B cell (primary cell): Measurements from ENCODE around the gene TBCC. TPM values are rescaled to one million over a fixed set of nuclear protein-coding genes. Genes with fewer than 3 reads are reported as not detected.

Experiments used
- ATAC-seq: fragments of 200-7000 bp; cut with Tn5 transposase; one replicate; pipeline ENCODE4 v1.10.0; 2021; ENCODE audit warnings: low read depth, mild to moderate bottlenecking, moderate number of reproducible peaks, moderate library complexity
- CTCF ChIA-PET: fragments of 350-600 bp; sonication (Branson Sonifier 250); formaldehyde crosslinking; loops from one replicate; lab custom pipeline; 2021; ENCODE audit warnings: antibody characterized with exemption, inconsistent platforms; lab: Charles Lee
- POLR2A ChIA-PET: fragments of 350-600 bp; sonication (Branson Sonifier 250); formaldehyde crosslinking; loops from one replicate; lab custom pipeline; 2021; ENCODE audit warnings: antibody characterized with exemption; lab: Charles Lee
- DNase-seq: peaks from one replicate; pipeline ENCODE4 v3.0.0; 2013
- H2AFZ ChIP-seq: 2 replicates; pipeline ENCODE4 v1.6.1; 2012; ENCODE audit warnings: mild to moderate bottlenecking, low read depth, low read length; ENCODE audit not compliant: insufficient read depth, poor library complexity, severe bottlenecking
- H3K27ac ChIP-seq, 2 donors: 1 replicate in 1 of 2; 2 replicates in 1 of 2; pipeline ENCODE4 v1.5.1; 2012 to 2013; ENCODE audit warnings: low read length in 2 of 2, mild to moderate bottlenecking in 2 of 2, moderate library complexity in 1 of 2
- H3K27me3 ChIP-seq, 4 experiments: fragments of 200-600 bp in 1 of 4; sonication (generic) in 1 of 4; replicated peaks in 1 of 4; 1 replicate in 2 of 4; 2 replicates in 2 of 4; pipeline versions ENCODE4 v1.6.1 to v1.7.0; 2013 to 2016; ENCODE audit warnings: low read length in 3 of 4, mild to moderate bottlenecking in 2 of 4, mixed read lengths in 1 of 4, moderate library complexity in 1 of 4; ENCODE audit not compliant: insufficient read depth in 4 of 4, control insufficient read depth in 3 of 4; ENCODE audit errors: control extremely low read depth in 1 of 4
- H3K36me3 ChIP-seq, 2 experiments: replicated peaks in 1 of 2; 1 replicate in 1 of 2; 2 replicates in 1 of 2; pipeline versions ENCODE4 v1.6.1 to v1.7.1; 2013; ENCODE audit warnings: low read length in 1 of 2; ENCODE audit not compliant: insufficient read depth in 2 of 2, control insufficient read depth in 1 of 2; ENCODE audit errors: control extremely low read depth in 1 of 2, extremely low read depth in 1 of 2
- H3K4me1 ChIP-seq, 2 donors: fragments of 200-600 bp in 1 of 2; sonication (generic) in 1 of 2; 1 replicate in 1 of 2; 2 replicates in 1 of 2; pipeline versions ENCODE4 v1.5.1 to v1.6.1; 2013 to 2017; ENCODE audit warnings: low read length in 2 of 2; ENCODE audit not compliant: control insufficient read depth in 2 of 2, insufficient read depth in 2 of 2
- H3K4me2 ChIP-seq: replicated peaks from 2 replicates; pipeline ENCODE3; 2012; ENCODE audit warnings: mild to moderate bottlenecking, low read depth, low read length; ENCODE audit not compliant: poor library complexity, severe bottlenecking
- H3K4me3 ChIP-seq, 5 experiments: fragments of 200-600 bp in 1 of 5; sonication (generic) in 1 of 5; 1 replicate in 3 of 5; 2 replicates in 2 of 5; pipeline versions ENCODE4 v1.5.1 to v1.7.0; 2011 to 2016; ENCODE audit warnings: low read length in 4 of 5, mild to moderate bottlenecking in 4 of 5, low read depth in 2 of 5, control low read depth in 1 of 5, moderate library complexity in 1 of 5; ENCODE audit not compliant: insufficient read depth in 1 of 5; ENCODE audit errors: control extremely low read depth in 1 of 5, extremely low read depth in 1 of 5
- H3K79me2 ChIP-seq: fragments of 200-600 bp; sonication (generic); one replicate; pipeline ENCODE4 v1.6.0; 2016; ENCODE audit warnings: low read length; ENCODE audit not compliant: control insufficient read depth, insufficient read depth
- H3K9ac ChIP-seq: fragments of 200-600 bp; sonication (generic); 2 replicates; pipeline ENCODE4 v1.6.1; 2017; ENCODE audit warnings: mild to moderate bottlenecking, low read length, moderate library complexity
- H3K9me3 ChIP-seq, 3 donors: one replicate each; pipeline versions ENCODE4 v1.6.1 to v1.7.1; 2013; ENCODE audit warnings: low read length in 2 of 3; ENCODE audit not compliant: control insufficient read depth in 2 of 3, insufficient read depth in 1 of 3; ENCODE audit errors: control extremely low read depth in 1 of 3
- H4K20me1 ChIP-seq: 2 replicates; pipeline ENCODE4 v1.6.0; 2012; ENCODE audit warnings: mild to moderate bottlenecking, low read length; ENCODE audit not compliant: insufficient read depth, control insufficient read depth, poor library complexity, severe bottlenecking
- H3K27ac Mint-ChIP-seq: one replicate; pipeline ENCODE4 v1.8.0; 2021; ENCODE audit warnings: mixed read lengths
- H3K27me3 Mint-ChIP-seq: one replicate; pipeline ENCODE4 v1.8.0; 2021; ENCODE audit warnings: mixed read lengths
- H3K4me1 Mint-ChIP-seq: one replicate; pipeline ENCODE4 v1.8.0; 2021; ENCODE audit warnings: mixed read lengths
- H3K4me3 Mint-ChIP-seq: one replicate; pipeline ENCODE4 v1.8.0; 2021; ENCODE audit warnings: mixed read lengths
- H3K9me3 Mint-ChIP-seq: one replicate; pipeline ENCODE4 v1.8.0; 2022; ENCODE audit warnings: mixed read lengths; ENCODE audit not compliant: insufficient read depth
- CTCF ChIP-seq: fragments of 200-600 bp; IDR thresholded peaks from one replicate; pipeline ENCODE4 v1.8.0; 2022; ENCODE audit warnings: antibody characterized with exemption, mild to moderate bottlenecking
- EZH2 ChIP-seq: IDR thresholded peaks from 2 replicates; pipeline ENCODE4 v1.6.1; 2012; ENCODE audit warnings: borderline replicate concordance, low read depth, mild to moderate bottlenecking, moderate library complexity, low read length; ENCODE audit not compliant: insufficient read depth, poor library complexity, severe bottlenecking
- WGBS: methylation state at CpG from one replicate; pipeline ENCODE4 v1.1.5; 2013; ENCODE audit warnings: missing lambda C conversion rate; ENCODE audit not compliant: insufficient coverage; 5-methylcytosine and 5-hydroxymethylcytosine counted together
- intact Hi-C: fragments of 100-400 bp; cut with micrococcal nuclease; formaldehyde crosslinking; loops from one replicate; pipeline ENCODE4 v1.10.0; 2022
- polyA plus RNA-seq: library from polyadenylated mRNA; depleted of rRNA; stranded (reverse); fragments of >200 nt; gene quantifications from 2 replicates; pipeline ENCODE4 v1.2.3, GENCODE V29; 2012
- total RNA-seq, 2 donors: library from RNA; stranded (reverse); fragments of 120-200 nt in 1 of 2; gene quantifications; 1 replicate in 1 of 2; 2 replicates in 1 of 2; pipeline versions ENCODE4 v1.2.3 to v1.2.4, GENCODE V29; 2013 to 2022

The TBCC gene
- total and polyA plus RNA-seq, 2 donors (not counting 1 experiment from before 2014, with no cell fraction given): 35.7 to 55.7 TPM

DNA sequence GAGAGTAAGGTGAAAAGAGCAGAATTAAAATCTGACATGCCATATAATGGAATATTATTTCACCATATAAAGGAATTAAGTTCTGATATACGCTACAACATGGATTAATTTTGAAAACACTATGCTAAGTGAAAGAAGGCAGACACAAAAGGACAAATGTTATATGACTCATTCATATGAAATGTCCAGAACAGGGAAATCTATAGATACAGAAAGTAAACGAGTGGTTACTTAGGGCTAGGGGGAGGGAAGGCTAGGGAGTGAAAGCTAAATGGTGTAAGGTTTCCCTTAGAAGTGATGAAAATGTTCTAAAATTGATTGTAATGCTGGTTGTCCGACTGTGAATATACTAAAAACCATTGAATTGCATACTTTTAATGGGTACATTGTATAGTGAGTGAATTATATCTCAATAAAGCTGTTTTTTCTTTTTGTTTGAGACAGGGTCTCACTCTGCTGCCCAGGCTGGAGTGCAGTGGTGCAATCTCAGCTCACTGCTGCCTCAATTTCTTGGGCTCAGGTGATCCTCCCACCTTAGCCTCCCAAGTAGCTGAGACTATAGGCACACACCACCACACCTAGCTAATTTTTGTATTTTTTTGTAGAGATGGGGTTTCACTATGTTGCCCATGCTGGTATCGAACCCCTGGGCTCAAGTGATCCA is 31.7 kb downstream of the TBCC start:
- Mint-ChIP-seq H3K4me1 (no peaks in the 10 kb centered on the region), H3K27me3 (peaks cover 3% of the 10 kb centered on the region), H3K9me3 (peaks cover 3% of the 10 kb centered on the region), H3K4me3 (no peak overlapping the region), H3K27ac (no peak overlapping the region)
- TF ChIP-seq CTCF: no peak
- no peak for TF ChIP-seq EZH2
- H3K36me3 ChIP-seq: no peaks in the 10 kb centered on the region
- H2AFZ ChIP-seq: no peak overlapping the region
- DNase-seq (no peak), ATAC-seq (no peak)
- H3K4me2 ChIP-seq: no peak overlapping the region
- no peaks in the 10 kb centered on the region for H3K79me2 ChIP-seq
- H3K9me3 ChIP-seq: peaks cover 0 to 9% (median 8%) of the 10 kb centered on the region in 3 donors
- peaks cover 0 to 3% (median 0%) of the 10 kb centered on the region in 4 experiments for H3K27me3 ChIP-seq
- ChIA-PET POLR2A (no interaction called here), CTCF (interaction anchor here (0.9 to 1.7 kb wide), 2 partner anchors 12 to 52 kb away, joined by 3 to 5 read pairs; no protein-coding TSS in a partner anchor)
- no peaks in the 10 kb centered on the region for H4K20me1 ChIP-seq
- no peaks in the 10 kb centered on the region for H3K4me1 ChIP-seq
- intact Hi-C loops: no loop called here
- H3K27ac ChIP-seq: no peak overlapping the region
- H3K4me3 ChIP-seq: no peak overlapping the region
- WGBS: 100% methylated on average over 1 of the region's 4 CpGs
- no peak overlapping the region for H3K9ac ChIP-seq

GRCh38 chr6:42711930-42712329 is 34.0 kb downstream of the TBCC start:
- H3K4me1 Mint-ChIP-seq: no peaks in the 10 kb centered on the region
- H3K79me2 ChIP-seq: no peaks in the 10 kb centered on the region
- no peak overlapping the region for H3K9ac ChIP-seq
- H3K4me2 ChIP-seq: no peak overlapping the region
- POLR2A ChIA-PET: no interaction called here
- H3K4me3 ChIP-seq: no peak overlapping the region
- no peak overlapping the region for H2AFZ ChIP-seq
- H3K36me3 ChIP-seq: no peaks in the 10 kb centered on the region
- no peaks in the 10 kb centered on the region for H3K4me1 ChIP-seq
- peaks cover 3% of the 10 kb centered on the region for H3K9me3 Mint-ChIP-seq
- ATAC-seq (no peak), DNase-seq (no peak)
- peaks cover 0 to 9% (median 8%) of the 10 kb centered on the region in 3 donors for H3K9me3 ChIP-seq
- intact Hi-C loops: no loop called here
- H4K20me1 ChIP-seq: no peaks in the 10 kb centered on the region
- H3K27ac ChIP-seq: no peak overlapping the region
- TF ChIP-seq EZH2: no peak
- TF ChIP-seq CTCF: no peak
- CTCF ChIA-PET: no interaction called here
- peaks cover 8% of the 10 kb centered on the region for H3K27me3 Mint-ChIP-seq
- peaks cover 0 to 3% (median 1%) of the 10 kb centered on the region in 4 experiments for H3K27me3 ChIP-seq
- no peak overlapping the region for H3K4me3 Mint-ChIP-seq
- WGBS: no CpG with 5 or more reads among the region's 5 CpGs
- no peak overlapping the region for H3K27ac Mint-ChIP-seq
